ENCODE results near the gene NABP1. TPM values are rescaled to one million over a fixed set of nuclear protein-coding genes. Genes with fewer than 3 reads are reported as not detected.
"Not testable (repeated sequence)": the region's sequence is repeated elsewhere in the genome, so short reads cannot be mapped to it uniquely, and the experiment has no call there.

NABP1 gene
- total RNA-seq, 1 donor from 2014 or later = 13.5 TPM

DNA sequence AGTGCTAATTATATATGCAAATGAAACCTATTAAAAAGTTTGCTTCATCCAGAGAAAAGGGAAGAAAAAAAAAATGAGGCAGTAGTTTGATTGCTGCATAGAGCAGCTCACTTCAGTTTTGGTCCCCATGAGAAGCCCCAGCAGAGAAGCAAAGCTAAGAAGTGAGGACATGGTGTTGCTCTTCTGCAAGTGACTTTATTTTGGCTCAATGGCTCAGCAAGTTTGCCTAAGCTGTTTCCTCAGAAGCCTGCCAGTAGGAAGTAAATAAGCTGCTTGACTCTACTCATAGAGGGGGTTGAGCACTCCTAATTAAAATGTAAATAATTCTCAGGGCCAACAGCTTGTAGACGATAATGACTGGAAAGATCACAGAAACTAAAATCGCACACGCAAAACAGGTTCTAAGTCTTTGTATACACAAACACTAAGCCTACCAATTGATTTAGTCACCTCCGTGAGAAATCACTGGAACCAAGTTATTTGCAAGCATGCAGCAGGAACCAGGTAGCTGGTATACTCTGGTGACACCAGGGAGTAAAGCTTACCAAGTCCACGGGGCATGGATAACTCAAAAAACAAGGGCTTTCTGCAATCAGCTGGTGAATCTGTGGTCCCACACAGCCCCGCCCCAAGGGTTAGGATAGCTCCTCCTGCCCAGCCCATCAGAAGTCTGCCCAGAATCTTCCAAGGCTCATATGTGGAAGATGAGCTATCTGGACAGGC lies 39.7 kb upstream of the NABP1 start:
- Mint-ChIP-seq H3K4me3 (no peak overlapping the region), H3K9me3 (no peaks in the 10 kb centered on the region), H3K4me1 (peaks cover 27% of the 10 kb centered on the region), H3K36me3 (no peaks in the 10 kb centered on the region), H3K27me3 (ENCODE audit: low read depth) (no peaks in the 10 kb centered on the region), H3K27ac (no peak overlapping the region)
- TF ChIP-seq, protein P1, sequence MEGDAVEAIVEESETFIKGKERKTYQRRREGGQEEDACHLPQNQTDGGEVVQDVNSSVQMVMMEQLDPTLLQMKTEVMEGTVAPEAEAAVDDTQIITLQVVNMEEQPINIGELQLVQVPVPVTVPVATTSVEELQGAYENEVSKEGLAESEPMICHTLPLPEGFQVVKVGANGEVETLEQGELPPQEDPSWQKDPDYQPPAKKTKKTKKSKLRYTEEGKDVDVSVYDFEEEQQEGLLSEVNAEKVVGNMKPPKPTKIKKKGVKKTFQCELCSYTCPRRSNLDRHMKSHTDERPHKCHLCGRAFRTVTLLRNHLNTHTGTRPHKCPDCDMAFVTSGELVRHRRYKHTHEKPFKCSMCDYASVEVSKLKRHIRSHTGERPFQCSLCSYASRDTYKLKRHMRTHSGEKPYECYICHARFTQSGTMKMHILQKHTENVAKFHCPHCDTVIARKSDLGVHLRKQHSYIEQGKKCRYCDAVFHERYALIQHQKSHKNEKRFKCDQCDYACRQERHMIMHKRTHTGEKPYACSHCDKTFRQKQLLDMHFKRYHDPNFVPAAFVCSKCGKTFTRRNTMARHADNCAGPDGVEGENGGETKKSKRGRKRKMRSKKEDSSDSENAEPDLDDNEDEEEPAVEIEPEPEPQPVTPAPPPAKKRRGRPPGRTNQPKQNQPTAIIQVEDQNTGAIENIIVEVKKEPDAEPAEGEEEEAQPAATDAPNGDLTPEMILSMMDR (IDR thresholded peaks at IDR 0.05; ENCODE audit: unreplicated experiment) = no peak
- no peak for DNase-seq (ENCODE audit: low spot score in 2 of 2, unreplicated experiment in 2 of 2)

GRCh38 chr2:191638802-191639172 lies 39.1 kb upstream of the NABP1 start:
- TF ChIP-seq, protein P1 (IDR thresholded peaks at IDR 0.05; ENCODE audit: unreplicated experiment) = no peak
- H3K27me3 Mint-ChIP-seq (ENCODE audit: low read depth) = no peaks in the 10 kb centered on the region
- H3K9me3 Mint-ChIP-seq = no peaks in the 10 kb centered on the region
- DNase-seq (ENCODE audit: low spot score in 2 of 2, unreplicated experiment in 2 of 2) = no peak
- no peaks in the 10 kb centered on the region for H3K36me3 Mint-ChIP-seq
- H3K4me1 Mint-ChIP-seq = peaks cover 32% of the 10 kb centered on the region
- no peak overlapping the region for H3K4me3 Mint-ChIP-seq
- H3K27ac Mint-ChIP-seq = no peak overlapping the region

DNA sequence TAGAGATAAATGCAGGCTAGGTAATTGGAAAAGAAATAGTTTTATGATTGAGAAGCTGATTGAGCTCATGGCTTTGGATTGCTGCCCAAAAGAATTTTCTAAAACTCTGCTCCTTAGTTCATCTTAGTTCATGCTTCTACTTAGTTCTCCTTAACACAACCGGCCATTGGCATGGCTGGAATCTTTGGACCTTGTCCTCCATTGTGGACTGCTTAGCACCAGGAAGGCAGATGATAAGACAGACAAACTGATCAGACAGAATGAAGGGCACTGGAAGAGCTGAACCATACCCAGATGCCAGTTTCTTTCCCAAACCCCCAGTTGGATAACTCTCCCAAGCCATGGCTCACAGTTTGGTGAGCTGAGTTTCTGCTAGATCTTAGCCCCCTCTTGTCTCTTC lies 36.3 kb upstream of the NABP1 start:
- H3K4me1 Mint-ChIP-seq = peaks cover 19% of the 10 kb centered on the region
- no peak for DNase-seq (ENCODE audit: low spot score in 2 of 2, unreplicated experiment in 2 of 2)
- no peak overlapping the region for H3K27ac Mint-ChIP-seq
- no peaks in the 10 kb centered on the region for H3K27me3 Mint-ChIP-seq (ENCODE audit: low read depth)
- H3K4me3 Mint-ChIP-seq = no peak overlapping the region
- H3K9me3 Mint-ChIP-seq = no peaks in the 10 kb centered on the region
- TF ChIP-seq, protein P1 (IDR thresholded peaks at IDR 0.05; ENCODE audit: unreplicated experiment) = no peak
- no peaks in the 10 kb centered on the region for H3K36me3 Mint-ChIP-seq

- DNase-seq (ENCODE audit: low spot score in 2 of 2, unreplicated experiment in 2 of 2) = no peak
- Mint-ChIP-seq H3K9me3 (no peaks in the 10 kb centered on the region), H3K4me1 (peaks cover 17% of the 10 kb centered on the region), H3K4me3 (no peak overlapping the region), H3K36me3 (no peaks in the 10 kb centered on the region), H3K27ac (no peak overlapping the region), H3K27me3 (ENCODE audit: low read depth) (no peaks in the 10 kb centered on the region)
- TF ChIP-seq, protein P1 (IDR thresholded peaks at IDR 0.05; ENCODE audit: unreplicated experiment) = no peak
Observed at GRCh38 chr2:191642541-191642940, 35.4 kb upstream of the NABP1 start.

DNA sequence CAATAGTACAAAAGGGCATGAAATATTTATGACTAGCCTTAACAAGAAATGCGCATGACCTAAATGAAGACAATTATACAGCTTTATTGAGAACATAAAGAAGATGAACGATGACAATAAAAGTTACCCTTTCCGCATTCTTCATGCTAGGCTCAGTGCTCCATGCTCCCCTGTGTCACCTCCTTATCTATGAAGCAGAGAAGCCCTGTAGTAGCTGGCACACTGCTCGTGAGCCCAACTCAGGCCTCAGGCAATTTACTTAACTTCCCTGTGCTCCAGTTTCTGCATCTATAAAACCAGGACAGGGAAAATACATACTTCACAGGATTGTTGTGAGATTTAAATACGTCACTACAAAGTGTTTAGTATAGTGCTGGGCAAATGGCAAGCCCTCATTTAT lies 34.5 kb upstream of the NABP1 start:
- no peaks in the 10 kb centered on the region for H3K9me3 Mint-ChIP-seq
- TF ChIP-seq, protein P1 (IDR thresholded peaks at IDR 0.05; ENCODE audit: unreplicated experiment) = no peak
- DNase-seq (ENCODE audit: low spot score in 2 of 2, unreplicated experiment in 2 of 2) = no peak

GRCh38 chr2:191644613-191645012 lies 33.3 kb upstream of the NABP1 start:
- not testable (repeated sequence) for H3K4me3 Mint-ChIP-seq, H3K4me1 Mint-ChIP-seq

More for the DNA sequence above, 34.5 kb upstream of the NABP1 start:
- H3K36me3 Mint-ChIP-seq = no peaks in the 10 kb centered on the region
- H3K4me3 Mint-ChIP-seq = no peak overlapping the region
- H3K27ac Mint-ChIP-seq = peak overlapping the region; percentile 81
- no peaks in the 10 kb centered on the region for H3K27me3 Mint-ChIP-seq (ENCODE audit: low read depth)
- peaks cover 10% of the 10 kb centered on the region for H3K4me1 Mint-ChIP-seq

More at GRCh38 chr2:191644613-191645012, 33.3 kb upstream of the NABP1 start:
- not testable (repeated sequence) for DNase-seq (ENCODE audit: low spot score in 2 of 2, unreplicated experiment in 2 of 2); H3K36me3 Mint-ChIP-seq; H3K9me3 Mint-ChIP-seq; H3K27me3 Mint-ChIP-seq (ENCODE audit: low read depth); H3K27ac Mint-ChIP-seq
